ENCODE measurements around the gene CPLANE1.
"Not testable (repeated sequence)": the region's sequence is repeated elsewhere in the genome, so short reads cannot be mapped to it uniquely, and the experiment has no call there.

CPLANE1 gene

DNA sequence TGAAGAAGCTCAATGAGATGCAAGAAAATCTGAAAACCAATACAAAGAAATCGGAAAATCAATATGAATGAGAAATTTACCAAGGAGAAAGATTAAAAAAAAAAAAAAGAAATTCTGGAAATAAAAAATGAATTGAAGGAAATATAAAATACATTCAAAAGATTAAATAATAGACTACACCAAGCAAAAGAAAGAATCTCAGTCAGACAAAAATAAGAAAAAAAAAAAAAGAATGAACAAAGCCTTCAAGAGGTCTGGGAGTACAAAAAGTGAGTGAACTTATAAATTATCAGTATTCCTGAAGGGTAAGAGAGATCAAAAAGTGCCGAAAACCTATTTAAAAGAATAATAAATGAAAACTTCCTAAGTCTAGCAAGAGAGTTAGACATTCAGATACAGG, 14.9 kb downstream of the CPLANE1 start:
- TF ChIP-seq, protein P1, sequence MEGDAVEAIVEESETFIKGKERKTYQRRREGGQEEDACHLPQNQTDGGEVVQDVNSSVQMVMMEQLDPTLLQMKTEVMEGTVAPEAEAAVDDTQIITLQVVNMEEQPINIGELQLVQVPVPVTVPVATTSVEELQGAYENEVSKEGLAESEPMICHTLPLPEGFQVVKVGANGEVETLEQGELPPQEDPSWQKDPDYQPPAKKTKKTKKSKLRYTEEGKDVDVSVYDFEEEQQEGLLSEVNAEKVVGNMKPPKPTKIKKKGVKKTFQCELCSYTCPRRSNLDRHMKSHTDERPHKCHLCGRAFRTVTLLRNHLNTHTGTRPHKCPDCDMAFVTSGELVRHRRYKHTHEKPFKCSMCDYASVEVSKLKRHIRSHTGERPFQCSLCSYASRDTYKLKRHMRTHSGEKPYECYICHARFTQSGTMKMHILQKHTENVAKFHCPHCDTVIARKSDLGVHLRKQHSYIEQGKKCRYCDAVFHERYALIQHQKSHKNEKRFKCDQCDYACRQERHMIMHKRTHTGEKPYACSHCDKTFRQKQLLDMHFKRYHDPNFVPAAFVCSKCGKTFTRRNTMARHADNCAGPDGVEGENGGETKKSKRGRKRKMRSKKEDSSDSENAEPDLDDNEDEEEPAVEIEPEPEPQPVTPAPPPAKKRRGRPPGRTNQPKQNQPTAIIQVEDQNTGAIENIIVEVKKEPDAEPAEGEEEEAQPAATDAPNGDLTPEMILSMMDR (IDR thresholded peaks at IDR 0.05; ENCODE audit: insufficient read depth, low read depth, low read length, missing control alignments), result no peak
- no peak for DNase-seq (ENCODE audit: low read depth)

DNA sequence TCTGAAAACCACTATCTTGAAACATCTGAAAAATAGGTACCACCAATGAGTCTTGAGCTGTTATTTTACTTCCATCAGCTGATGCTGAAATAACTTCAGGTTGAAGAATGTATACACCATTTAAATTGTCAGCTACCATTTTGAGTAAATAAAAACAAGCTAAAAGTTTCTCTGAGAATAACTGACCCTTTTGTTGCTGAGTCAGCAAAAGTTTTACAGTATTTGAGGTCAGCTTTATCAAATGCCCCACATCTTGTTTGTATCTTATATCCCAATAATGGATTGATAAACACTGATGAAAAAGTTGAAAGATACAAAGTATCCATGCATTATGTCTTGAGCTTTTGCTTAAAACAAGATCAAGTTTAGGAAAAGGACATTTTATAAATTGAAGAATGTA, 22.8 kb downstream of the CPLANE1 start:
- TF ChIP-seq, protein P1 (IDR thresholded peaks at IDR 0.05; ENCODE audit: insufficient read depth, low read depth, low read length, missing control alignments), result no peak
- no peak overlapping the region for H3K4me3 ChIP-seq (ENCODE audit: low read length)
- no peak for DNase-seq (ENCODE audit: low read depth)

More for the DNA sequence above, 14.9 kb downstream of the CPLANE1 start:
- H3K4me3 ChIP-seq (ENCODE audit: low read length), result no peak overlapping the region

DNA sequence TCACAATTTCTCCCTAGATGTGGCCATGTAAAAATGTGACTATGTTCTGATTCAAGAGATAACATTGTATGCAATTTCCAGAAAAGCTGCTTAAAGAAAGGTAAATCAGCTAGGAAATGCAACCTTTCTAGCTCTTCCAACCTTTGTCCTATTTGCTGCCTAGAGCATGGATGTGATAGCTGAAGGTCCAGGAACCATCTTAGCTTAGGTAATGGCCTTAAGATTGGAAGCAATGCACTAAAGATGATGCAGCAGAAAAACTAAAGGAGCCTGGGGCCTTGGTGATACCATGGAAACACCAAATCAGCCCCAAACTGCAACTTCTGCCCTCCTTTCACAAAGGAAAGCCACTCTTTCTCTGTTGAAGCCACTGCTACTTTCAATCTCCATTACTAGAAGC, 27.0 kb downstream of the CPLANE1 start:
- no peak overlapping the region for H3K4me3 ChIP-seq (ENCODE audit: low read length)
- TF ChIP-seq, protein P1 (IDR thresholded peaks at IDR 0.05; ENCODE audit: insufficient read depth, low read depth, low read length, missing control alignments), result no peak
- no peak for DNase-seq (ENCODE audit: low read depth)

DNA sequence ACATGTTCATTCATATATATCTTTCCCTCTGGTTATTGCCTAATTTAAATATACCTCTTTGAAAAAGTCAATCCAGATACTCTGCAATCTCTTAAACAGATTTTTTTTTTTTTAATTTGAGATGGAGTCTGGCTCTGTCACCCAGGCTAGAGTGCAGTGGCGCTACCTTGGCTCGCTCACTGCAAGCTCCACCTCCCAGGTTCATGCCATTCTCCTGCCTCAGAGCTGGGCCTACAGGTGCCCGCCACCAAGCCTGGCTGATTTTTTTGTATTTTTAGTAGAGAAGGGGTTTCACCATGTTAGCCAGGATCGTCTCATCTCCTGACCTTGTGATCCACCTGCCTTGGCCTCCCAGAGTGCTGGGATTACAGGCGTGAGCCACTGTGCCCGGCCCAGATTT, 28.8 kb downstream of the CPLANE1 start:
- not testable (repeated sequence) for DNase-seq (ENCODE audit: low read depth); H3K4me3 ChIP-seq (ENCODE audit: low read length)

DNA sequence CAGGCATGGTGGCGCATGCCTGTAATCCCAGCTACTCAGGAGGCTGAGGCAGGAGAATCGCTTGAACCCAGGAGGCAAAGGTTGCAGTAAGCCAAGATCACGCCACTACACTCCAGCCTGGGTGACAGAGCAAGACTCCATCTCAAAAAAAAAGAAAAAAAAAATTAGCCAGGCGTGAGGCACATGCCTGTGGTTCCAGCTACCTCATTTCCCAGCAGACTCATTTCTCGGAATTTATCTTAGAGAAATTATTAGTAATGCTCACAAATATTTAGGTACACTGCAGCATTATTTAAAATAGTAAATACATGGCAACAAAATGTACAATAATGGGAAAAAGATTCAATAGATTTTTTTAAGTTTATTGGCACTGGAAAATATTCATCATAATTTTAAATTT, 29.8 kb downstream of the CPLANE1 start:
- not testable (repeated sequence) for DNase-seq (ENCODE audit: low read depth); H3K4me3 ChIP-seq (ENCODE audit: low read length)

DNA sequence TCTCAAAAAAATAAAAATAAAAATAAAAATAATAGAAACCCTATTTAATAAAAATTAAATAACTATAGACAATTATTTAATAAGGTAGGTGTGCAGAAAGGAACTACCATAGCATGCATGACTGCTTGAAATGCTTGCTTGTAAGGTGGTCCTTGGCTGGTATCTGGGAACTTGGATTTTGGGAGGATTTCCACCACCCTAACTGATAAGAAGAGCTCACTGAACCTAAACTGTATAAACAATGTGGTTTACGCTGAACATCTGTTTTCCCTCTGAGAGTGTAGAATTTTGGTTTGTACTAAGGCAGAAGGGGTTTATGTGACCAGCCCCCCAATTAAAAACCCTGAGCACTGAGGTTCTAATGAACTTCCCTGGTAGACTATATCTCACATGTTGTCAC, 31.2 kb downstream of the CPLANE1 start:
- TF ChIP-seq, protein P1 (IDR thresholded peaks at IDR 0.05; ENCODE audit: insufficient read depth, low read depth, low read length, missing control alignments), result no peak
- no peak for DNase-seq (ENCODE audit: low read depth)
- no peak overlapping the region for H3K4me3 ChIP-seq (ENCODE audit: low read length)

DNA sequence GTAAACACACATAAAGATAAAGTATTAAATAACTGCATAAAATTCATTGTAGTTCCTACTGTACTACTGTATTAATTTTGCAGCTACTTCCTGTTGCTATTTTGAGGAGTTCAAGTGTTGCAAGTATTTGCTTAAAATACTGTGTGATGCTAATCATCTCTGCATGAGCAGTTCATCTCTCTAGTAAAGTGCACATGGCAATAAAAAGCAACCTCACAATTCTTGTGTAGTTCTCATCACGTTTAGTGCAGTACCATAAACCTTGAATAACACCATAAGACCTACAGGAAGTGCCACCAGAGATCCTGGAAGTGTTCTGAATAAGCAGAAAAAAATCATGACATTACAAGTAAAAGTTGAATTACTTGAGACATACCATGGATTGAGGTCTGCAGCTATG, 34.6 kb downstream of the CPLANE1 start:
- DNase-seq (ENCODE audit: low read depth), result no peak
- H3K4me3 ChIP-seq (ENCODE audit: low read length), result no peak overlapping the region
- TF ChIP-seq, protein P1 (IDR thresholded peaks at IDR 0.05; ENCODE audit: insufficient read depth, low read depth, low read length, missing control alignments), result no peak

DNA sequence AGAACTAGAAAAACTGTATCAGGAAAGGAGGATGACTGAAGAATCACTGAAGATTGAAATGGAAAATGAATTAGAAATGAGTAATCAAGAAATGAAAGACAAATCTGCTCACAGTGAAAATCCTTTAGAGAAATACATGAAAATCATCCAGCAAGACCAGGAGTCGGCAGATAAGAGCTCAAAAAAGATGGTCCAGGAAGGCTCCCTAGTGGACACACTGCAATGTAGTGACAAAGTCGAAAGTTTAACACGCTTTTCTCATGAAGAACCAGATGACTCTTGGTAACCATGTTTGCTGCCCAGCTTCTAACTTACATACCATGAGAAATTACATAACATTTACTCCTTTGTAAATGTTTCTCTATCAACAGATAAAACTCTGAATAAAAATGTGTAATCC, 37.1 kb downstream of the CPLANE1 start:
- no peak for DNase-seq (ENCODE audit: low read depth)
- TF ChIP-seq, protein P1 (IDR thresholded peaks at IDR 0.05; ENCODE audit: insufficient read depth, low read depth, low read length, missing control alignments), result no peak
- H3K4me3 ChIP-seq (ENCODE audit: low read length), result no peak overlapping the region
